ENCODE results near the gene AUTS2.

AUTS2 gene

GRCh38 chr7:70459546-70459945 lies 861.3 kb downstream of the AUTS2 start:
- DNase-seq = no peak

GRCh38 chr7:70460071-70460470 lies 861.8 kb downstream of the AUTS2 start:
- DNase-seq = no peak

- DNase-seq = no peak
Measured at GRCh38 chr7:70460562-70460961, 862.3 kb downstream of the AUTS2 start.

GRCh38 chr7:70463352-70463938 lies 865.2 kb downstream of the AUTS2 start:
- DNase-seq = no peak

GRCh38 chr7:70466725-70467364 lies 868.6 kb downstream of the AUTS2 start:
- no peak for DNase-seq

- DNase-seq = no peak
Measured at GRCh38 chr7:70470746-70471145, 872.5 kb downstream of the AUTS2 start.

- no peak for DNase-seq
Measured at GRCh38 chr7:70472601-70473237, 874.4 kb downstream of the AUTS2 start.

- DNase-seq = no peak
Measured at GRCh38 chr7:70474639-70475234, 876.5 kb downstream of the AUTS2 start.

GRCh38 chr7:70477036-70478010 lies 879.0 kb downstream of the AUTS2 start:
- DNase-seq = no peak

GRCh38 chr7:70479153-70480021 lies 881.1 kb downstream of the AUTS2 start:
- DNase-seq = no peak

- no peak for DNase-seq
Measured at GRCh38 chr7:70480927-70481569, 882.8 kb downstream of the AUTS2 start.

GRCh38 chr7:70481570-70482123 lies 883.4 kb downstream of the AUTS2 start:
- DNase-seq = no peak

GRCh38 chr7:70484255-70484654 lies 886.0 kb downstream of the AUTS2 start:
- no peak for DNase-seq

- no peak for DNase-seq
Measured at GRCh38 chr7:70486977-70487376, 888.7 kb downstream of the AUTS2 start.

GRCh38 chr7:70487428-70487827 lies 889.2 kb downstream of the AUTS2 start:
- no peak for DNase-seq

GRCh38 chr7:70487886-70488285 lies 889.6 kb downstream of the AUTS2 start:
- no peak for DNase-seq

- DNase-seq = no peak
Measured at GRCh38 chr7:70489813-70490212, 891.5 kb downstream of the AUTS2 start.

GRCh38 chr7:70492625-70493024 lies 894.4 kb downstream of the AUTS2 start:
- no peak for DNase-seq

- DNase-seq = no peak
Measured at GRCh38 chr7:70494225-70495032, 896.2 kb downstream of the AUTS2 start.

- DNase-seq = no peak
Measured at GRCh38 chr7:70495033-70495376, 896.7 kb downstream of the AUTS2 start.
